IMR-90 (cell line): ENCODE measurements around the gene SRI. TPM values are rescaled to one million over a fixed set of nuclear protein-coding genes. Genes with fewer than 3 reads are reported as not detected.

Experiments used
- ATAC-seq: fragments of 200-7000 bp; cut with Tn5 transposase; 2 replicates; pipeline ENCODE4 v1.9.1; 2020; ENCODE audit warnings: low read depth, mild to moderate bottlenecking, moderate library complexity
- BruUV-seq: library from RNA; stranded (reverse); fragments of 400-500 nt; replicated peaks from 2 replicates; lab custom pipeline; 2021; lab: Mats Ljungman, UMichigan
- CTCF ChIA-PET: fragments of 300-600 bp; formaldehyde crosslinking; extraction: SDS; loops from one replicate; lab custom pipeline; 2021; ENCODE audit warnings: antibody characterized with exemption; lab: Yijun Ruan, JAX
- POLR2A ChIA-PET: fragments of 300-600 bp; sonication (Branson Sonifier 250); formaldehyde crosslinking; loops from one replicate; lab custom pipeline; 2022; ENCODE audit warnings: antibody characterized with exemption; ENCODE audit not compliant: unreplicated experiment; lab: Charles Lee
- DNase-seq: peaks from one replicate; pipeline ENCODE4 v3.0.0; 2013
- H2AFZ ChIP-seq: replicated peaks from 2 replicates; pipeline ENCODE3; 2013; ENCODE audit warnings: low read length, mild to moderate bottlenecking; ENCODE audit not compliant: poor library complexity
- H2AK5ac ChIP-seq: 2 replicates; pipeline ENCODE4 v1.6.1; 2013; ENCODE audit warnings: low read depth, low read length, inconsistent platforms
- H2AK9ac ChIP-seq: replicated peaks from 2 replicates; pipeline ENCODE3; 2013; ENCODE audit warnings: mild to moderate bottlenecking, low read depth, low read length, moderate library complexity; ENCODE audit not compliant: poor library complexity
- H2BK120ac ChIP-seq: 2 replicates; pipeline ENCODE4 v1.6.1; 2013; ENCODE audit warnings: low read depth, low read length, inconsistent platforms
- H2BK15ac ChIP-seq: 3 replicates; pipeline ENCODE4 v1.6.1; 2013; ENCODE audit warnings: low read depth, low read length, inconsistent platforms
- H2BK20ac ChIP-seq: 2 replicates; pipeline ENCODE4 v1.6.1; 2013; ENCODE audit warnings: low read depth, mild to moderate bottlenecking, inconsistent platforms, low read length, moderate library complexity
- H2BK5ac ChIP-seq: 2 replicates; pipeline ENCODE4 v1.6.1; 2013; ENCODE audit warnings: mild to moderate bottlenecking, low read depth, low read length, inconsistent platforms; ENCODE audit not compliant: poor library complexity, severe bottlenecking
- H3K14ac ChIP-seq: replicated peaks from 2 replicates; pipeline ENCODE4 v1.6.1; 2013; ENCODE audit warnings: low read depth, low read length, inconsistent platforms
- H3K18ac ChIP-seq: 2 replicates; pipeline ENCODE4 v1.6.1; 2013; ENCODE audit warnings: low read depth, low read length, control low read depth
- H3K23ac ChIP-seq: 2 replicates; pipeline ENCODE4 v1.6.1; 2013; ENCODE audit warnings: low read depth, low read length, inconsistent platforms
- H3K27ac ChIP-seq: 2 replicates; pipeline ENCODE4 v1.5.1; 2013; ENCODE audit warnings: mild to moderate bottlenecking, control low read depth, low read length; ENCODE audit not compliant: insufficient read depth
- H3K27me3 ChIP-seq: 2 replicates; pipeline ENCODE4 v1.6.1; 2013; ENCODE audit warnings: low read length; ENCODE audit not compliant: control insufficient read depth, insufficient read depth
- H3K36me3 ChIP-seq: 2 replicates; pipeline ENCODE4 v1.6.1; 2013; ENCODE audit warnings: low read length, mixed read lengths; ENCODE audit not compliant: control insufficient read depth, insufficient read depth
- H3K4ac ChIP-seq: 2 replicates; pipeline ENCODE4 v1.6.1; 2013; ENCODE audit warnings: low read depth, low read length, inconsistent platforms
- H3K4me1 ChIP-seq: 2 replicates; pipeline ENCODE4 v1.6.1; 2013; ENCODE audit warnings: low read length, mixed read lengths; ENCODE audit not compliant: control insufficient read depth, insufficient read depth
- H3K4me2 ChIP-seq: 2 replicates; pipeline ENCODE4 v1.6.1; 2013; ENCODE audit warnings: low read depth, mild to moderate bottlenecking, control low read depth, low read length, moderate library complexity
- H3K4me3 ChIP-seq: 2 replicates; pipeline ENCODE4 v1.5.1; 2013; ENCODE audit warnings: low read depth, mild to moderate bottlenecking, control low read depth, low read length, moderate library complexity; ENCODE audit not compliant: insufficient read depth
- H3K56ac ChIP-seq: 2 replicates; pipeline ENCODE4 v1.6.1; 2013; ENCODE audit warnings: low read length, inconsistent platforms; ENCODE audit not compliant: insufficient read depth; ENCODE audit errors: extremely low read depth
- H3K79me1 ChIP-seq, 2 experiments: 2 replicates each; pipeline ENCODE4 v1.6.1; 2013; ENCODE audit warnings: low read length in 2 of 2, inconsistent platforms in 1 of 2, low read depth in 1 of 2
- H3K9ac ChIP-seq: 2 replicates; pipeline ENCODE4 v1.6.1; 2013; ENCODE audit warnings: low read depth, low read length, control low read depth
- H3K9me1 ChIP-seq: 2 replicates; pipeline ENCODE4 v1.6.1; 2013; ENCODE audit warnings: low read length, inconsistent platforms; ENCODE audit not compliant: insufficient read depth
- H3K9me3 ChIP-seq: 2 replicates; pipeline ENCODE4 v1.6.1; 2013; ENCODE audit warnings: low read length; ENCODE audit not compliant: control insufficient read depth, insufficient read depth
- H4K20me1 ChIP-seq: 2 replicates; pipeline ENCODE4 v1.6.1; 2013; ENCODE audit warnings: low read length, inconsistent platforms; ENCODE audit not compliant: insufficient read depth
- H4K5ac ChIP-seq: 2 replicates; pipeline ENCODE4 v1.6.1; 2013; ENCODE audit warnings: mild to moderate bottlenecking, low read depth, low read length, control low read depth
- H4K8ac ChIP-seq, 2 experiments: 2 replicates each; pipeline ENCODE4 v1.6.1; 2013; ENCODE audit warnings: low read depth in 2 of 2, low read length in 2 of 2, control low read depth in 1 of 2, inconsistent platforms in 1 of 2
- H4K91ac ChIP-seq: 2 replicates; pipeline ENCODE4 v1.6.1; 2013; ENCODE audit warnings: low read depth, low read length, inconsistent platforms; ENCODE audit not compliant: insufficient read depth
- BHLHE40 ChIP-seq: fragments of 150-350 bp; IDR thresholded peaks from 2 replicates; pipeline ENCODE4 v1.6.1; 2016; ENCODE audit warnings: mild to moderate bottlenecking, low read depth, low read length
- MAZ ChIP-seq: IDR thresholded peaks from 2 replicates; pipeline ENCODE4 v1.6.1; 2012; ENCODE audit warnings: low read depth, mild to moderate bottlenecking, low read length, improper control_type of control experiment, moderate library complexity, borderline replicate concordance
- dilution Hi-C: fragments of 300-500 bp; cut with HindIII; formaldehyde crosslinking; loops from one replicate; pipeline ENCODE4 v1.14.3; 2018; ENCODE audit warnings: low sequenced_read_pairs; ENCODE audit not compliant: unreplicated experiment
- in situ Hi-C: fragments of 300-500 bp; cut with MboI; formaldehyde crosslinking; loops from 3 replicates; pipeline ENCODE4 v1.14.3; 2019; ENCODE audit warnings: low sequenced_read_pairs, inconsistent platforms, mixed read lengths
- intact Hi-C: fragments of 100-400 bp; cut with micrococcal nuclease; formaldehyde crosslinking; loops from 2 replicates; pipeline ENCODE4 v1.10.0; 2022
- polyA plus RNA-seq, 3 experiments: library from polyadenylated mRNA; depleted of rRNA; stranded (reverse); fragments of >200 nt; gene quantifications; 2 replicates each; pipeline ENCODE4 v1.2.3, GENCODE V29; 2012; ENCODE audit warnings: low replicate concordance in 1 of 3
- total RNA-seq: library from RNA; depleted of rRNA; stranded (reverse); fragments of >200 nt; gene quantifications from 2 replicates; pipeline ENCODE4 v1.2.3, GENCODE V29; 2012

The SRI gene
- total and polyA plus RNA-seq, 2 of the 4 experiments (the other 2 are of a cell fraction) = 83.3 to 115 TPM

DNA sequence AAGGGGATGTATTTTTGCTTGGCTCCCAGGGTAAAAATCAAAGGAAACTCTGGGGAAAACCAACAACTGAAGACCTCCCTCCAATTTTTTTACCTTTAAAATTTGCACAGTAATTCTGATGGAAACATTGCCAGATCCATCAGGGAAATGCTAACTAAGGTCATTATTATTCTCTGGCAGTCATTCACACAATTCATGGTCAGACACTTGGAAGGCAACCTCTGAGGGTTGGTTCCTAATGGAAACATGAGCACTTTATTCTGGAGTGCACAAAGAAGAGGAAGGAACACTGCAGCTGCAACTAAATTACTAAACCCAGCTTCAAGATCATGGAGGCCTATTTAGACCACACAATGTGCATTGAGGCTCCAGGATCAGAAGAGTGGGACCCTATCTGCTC is 34.2 kb downstream of the SRI start:
- H4K20me1 ChIP-seq = no peaks in the 10 kb centered on the region
- dilution Hi-C loops (no loop called here), in situ Hi-C loops (no loop called here), intact Hi-C loops (no loop called here)
- no peak overlapping the region for H4K91ac ChIP-seq
- no peak overlapping the region for H3K27ac ChIP-seq
- H3K9ac ChIP-seq = no peak overlapping the region
- H2BK20ac ChIP-seq = no peak overlapping the region
- H3K9me1 ChIP-seq = no peaks in the 10 kb centered on the region
- H4K8ac ChIP-seq = no peak overlapping the region
- H3K4ac ChIP-seq = no peak overlapping the region
- no peaks in the 10 kb centered on the region for H3K4me1 ChIP-seq
- H3K4me3 ChIP-seq = no peak overlapping the region
- TF ChIP-seq MAZ = no peak
- no peak for TF ChIP-seq BHLHE40
- H3K27me3 ChIP-seq = no peaks in the 10 kb centered on the region
- CTCF ChIA-PET = no interaction called here
- DNase-seq = no peak
- H3K23ac ChIP-seq = no peak overlapping the region
- ATAC-seq = no peak
- H3K9me3 ChIP-seq = no peaks in the 10 kb centered on the region
- H2AK5ac ChIP-seq = no peak overlapping the region
- H3K79me1 ChIP-seq = no peaks in the 10 kb centered on the region
- no peak overlapping the region for H2AK9ac ChIP-seq
- no peak overlapping the region for H2BK120ac ChIP-seq
- H3K14ac ChIP-seq = no peak overlapping the region
- H2BK15ac ChIP-seq = no peak overlapping the region
- no peak overlapping the region for H3K56ac ChIP-seq
- no peak overlapping the region for H3K4me2 ChIP-seq
- POLR2A ChIA-PET = no interaction called here
- no peaks in the 10 kb centered on the region for H3K36me3 ChIP-seq
- BruUV-seq = no TSS peak
- H3K18ac ChIP-seq = no peak overlapping the region
- H2BK5ac ChIP-seq = no peak overlapping the region
- H4K5ac ChIP-seq = no peak overlapping the region
- no peak overlapping the region for H2AFZ ChIP-seq
